HG03342 (cell line): Measurements from ENCODE around the gene FBXL7.

Source experiments
- ATAC-seq: cut with Tn5 transposase; IDR thresholded peaks from one replicate; pipeline ENCODE4 v1.9.1; 2021; ENCODE audit warnings: mild to moderate bottlenecking, moderate library complexity; ENCODE audit not compliant: unreplicated experiment

FBXL7 gene

GRCh38 chr5:15501091-15501791 lies 1.3 kb downstream of the FBXL7 start:
- no peak for ATAC-seq

- ATAC-seq, result no peak
These were observed 2.2 kb downstream of the FBXL7 start for GRCh38 chr5:15502208-15502607.

GRCh38 chr5:15506146-15506545 lies 6.2 kb downstream of the FBXL7 start:
- no peak for ATAC-seq

GRCh38 chr5:15506897-15507296 lies 6.9 kb downstream of the FBXL7 start:
- no peak for ATAC-seq

GRCh38 chr5:15510092-15510491 lies 10.1 kb downstream of the FBXL7 start:
- ATAC-seq, result no peak

GRCh38 chr5:15510831-15511230 lies 10.9 kb downstream of the FBXL7 start:
- ATAC-seq, result no peak

- no peak for ATAC-seq
These were observed 13.5 kb downstream of the FBXL7 start for GRCh38 chr5:15513431-15513830.

- ATAC-seq, result no peak
These were observed 13.9 kb downstream of the FBXL7 start for GRCh38 chr5:15513911-15514310.

- ATAC-seq, result no peak
These were observed 15.2 kb downstream of the FBXL7 start for GRCh38 chr5:15515229-15515628.

GRCh38 chr5:15516486-15516885 lies 16.5 kb downstream of the FBXL7 start:
- no peak for ATAC-seq

- ATAC-seq, result no peak
These were observed 18.8 kb downstream of the FBXL7 start for GRCh38 chr5:15518786-15519185.

- no peak for ATAC-seq
These were observed 20.9 kb downstream of the FBXL7 start for GRCh38 chr5:15520856-15521255.

- ATAC-seq, result no peak
These were observed 21.6 kb downstream of the FBXL7 start for GRCh38 chr5:15521381-15522186.

GRCh38 chr5:15522187-15522520 lies 22.2 kb downstream of the FBXL7 start:
- no peak for ATAC-seq

GRCh38 chr5:15524712-15525111 lies 24.7 kb downstream of the FBXL7 start:
- no peak for ATAC-seq

GRCh38 chr5:15525703-15526275 lies 25.8 kb downstream of the FBXL7 start:
- no peak for ATAC-seq

- no peak for ATAC-seq
These were observed 26.4 kb downstream of the FBXL7 start for GRCh38 chr5:15526413-15526812.

GRCh38 chr5:15528476-15528875 lies 28.5 kb downstream of the FBXL7 start:
- no peak for ATAC-seq

- ATAC-seq, result no peak
These were observed 29.0 kb downstream of the FBXL7 start for GRCh38 chr5:15529013-15529412.

GRCh38 chr5:15529821-15530220 lies 29.8 kb downstream of the FBXL7 start:
- ATAC-seq, result no peak

GRCh38 chr5:15533129-15533893 lies 33.3 kb downstream of the FBXL7 start:
- ATAC-seq, result no peak
